Measurements from ENCODE around the gene JARID2.
A peak's percentile ranks its signal among the peaks of the same experiment; 100 is the strongest.

JARID2 gene

DNA sequence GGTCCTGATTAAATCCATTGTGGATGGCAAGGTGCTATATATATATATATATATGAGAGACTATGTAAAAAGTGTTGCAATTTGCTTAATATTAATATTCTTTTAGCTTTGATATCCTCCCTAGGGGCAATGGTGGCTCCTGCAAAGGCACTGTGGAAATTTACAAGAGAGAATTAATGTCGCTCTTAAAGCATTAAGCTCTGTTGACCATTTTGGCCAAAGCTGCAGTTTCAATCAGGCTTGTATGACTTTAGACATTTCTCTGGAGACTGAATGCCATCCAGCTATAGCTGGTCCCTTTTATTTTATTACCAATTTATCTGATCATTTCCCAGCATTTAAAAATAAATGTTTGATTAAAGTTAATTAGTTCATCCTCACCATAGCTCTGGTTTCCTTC, 155.3 kb downstream of the JARID2 start:
- Histone ChIP-seq H3K36me3 (ENCODE audit: insufficient read depth, low read length) (no peaks in the 10 kb centered on the region), H3K27me3 (ENCODE audit: insufficient read depth, low read length) (no peaks in the 10 kb centered on the region), H3K9me3 (ENCODE audit: low read length) (no peaks in the 10 kb centered on the region), H2AFZ (ENCODE audit: low read depth, low read length) (no peak overlapping the region), H3K4me1 (ENCODE audit: insufficient read depth, low read length) (peaks cover 65% of the 10 kb centered on the region), H3K4me3 (ENCODE audit: low read length) (peak overlapping the region; percentile 50)

DNA sequence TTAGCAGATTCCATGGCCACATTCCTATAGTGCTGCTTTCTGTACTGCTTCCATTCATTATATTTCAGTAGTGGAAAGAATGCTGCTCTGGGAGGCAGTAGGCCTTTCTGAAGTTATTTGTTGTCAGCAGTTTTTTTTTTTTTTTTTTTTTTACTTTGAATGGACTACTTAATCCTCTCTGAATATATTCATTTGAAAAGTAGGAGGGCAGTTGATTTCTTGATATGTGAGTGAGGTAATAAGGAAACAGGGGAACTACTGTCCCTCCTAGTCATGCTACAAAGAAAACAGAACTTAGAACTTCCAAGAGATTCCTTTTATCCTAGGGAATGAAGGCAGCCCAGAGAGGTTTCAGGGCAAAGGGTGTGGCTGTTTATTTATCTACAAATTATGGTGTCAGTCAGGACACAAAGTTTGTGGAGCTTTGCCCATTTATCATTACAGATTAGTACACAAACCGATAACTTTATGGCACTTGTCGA, 155.9 kb downstream of the JARID2 start:
- Histone ChIP-seq H2AFZ (ENCODE audit: low read depth, low read length) (no peak overlapping the region), H3K27me3 (ENCODE audit: insufficient read depth, low read length) (no peaks in the 10 kb centered on the region), H3K4me3 (ENCODE audit: low read length) (peak overlapping the region; percentile 50), H3K36me3 (ENCODE audit: insufficient read depth, low read length) (no peaks in the 10 kb centered on the region), H3K4me1 (ENCODE audit: insufficient read depth, low read length) (peaks cover 70% of the 10 kb centered on the region), H3K9me3 (ENCODE audit: low read length) (no peaks in the 10 kb centered on the region)

DNA sequence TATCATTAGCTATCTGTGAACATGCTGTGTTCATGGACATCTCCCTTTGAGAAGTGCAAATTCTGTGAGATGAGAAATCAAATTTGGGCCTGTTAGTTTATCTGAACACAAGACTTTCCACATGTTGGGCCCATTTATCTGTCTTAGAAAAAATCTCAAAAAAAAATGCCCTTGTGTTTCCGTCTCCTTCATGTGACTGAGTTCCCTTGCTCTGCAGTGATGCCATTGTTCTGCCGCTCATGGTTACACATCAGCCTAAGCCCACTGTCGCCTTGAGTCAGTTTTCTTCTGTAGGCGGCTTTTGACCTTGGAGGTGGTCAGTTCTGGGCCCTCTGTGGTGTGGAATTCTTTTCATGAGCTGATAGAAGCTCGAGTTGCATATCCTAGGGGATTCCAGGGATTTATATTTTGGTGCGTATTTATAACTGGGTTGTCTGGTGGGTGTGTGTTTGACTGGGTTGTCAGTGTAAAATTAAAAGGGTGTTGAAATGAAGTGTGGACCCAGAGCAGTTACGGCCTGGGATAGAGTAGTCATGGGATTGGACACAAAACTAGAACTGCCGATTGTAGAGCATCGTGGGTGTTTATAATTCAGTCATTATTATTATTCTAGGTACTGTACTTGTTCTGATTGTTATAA, 156.7 kb downstream of the JARID2 start:
- no peaks in the 10 kb centered on the region for H3K36me3 ChIP-seq (ENCODE audit: insufficient read depth, low read length)
- H3K27me3 ChIP-seq (ENCODE audit: insufficient read depth, low read length): no peaks in the 10 kb centered on the region
- H3K4me1 ChIP-seq (ENCODE audit: insufficient read depth, low read length): peaks cover 73% of the 10 kb centered on the region
- H3K4me3 ChIP-seq (ENCODE audit: low read length): peak overlapping the region; percentile 50
- no peaks in the 10 kb centered on the region for H3K9me3 ChIP-seq (ENCODE audit: low read length)
- H2AFZ ChIP-seq (ENCODE audit: low read depth, low read length): no peak overlapping the region

DNA sequence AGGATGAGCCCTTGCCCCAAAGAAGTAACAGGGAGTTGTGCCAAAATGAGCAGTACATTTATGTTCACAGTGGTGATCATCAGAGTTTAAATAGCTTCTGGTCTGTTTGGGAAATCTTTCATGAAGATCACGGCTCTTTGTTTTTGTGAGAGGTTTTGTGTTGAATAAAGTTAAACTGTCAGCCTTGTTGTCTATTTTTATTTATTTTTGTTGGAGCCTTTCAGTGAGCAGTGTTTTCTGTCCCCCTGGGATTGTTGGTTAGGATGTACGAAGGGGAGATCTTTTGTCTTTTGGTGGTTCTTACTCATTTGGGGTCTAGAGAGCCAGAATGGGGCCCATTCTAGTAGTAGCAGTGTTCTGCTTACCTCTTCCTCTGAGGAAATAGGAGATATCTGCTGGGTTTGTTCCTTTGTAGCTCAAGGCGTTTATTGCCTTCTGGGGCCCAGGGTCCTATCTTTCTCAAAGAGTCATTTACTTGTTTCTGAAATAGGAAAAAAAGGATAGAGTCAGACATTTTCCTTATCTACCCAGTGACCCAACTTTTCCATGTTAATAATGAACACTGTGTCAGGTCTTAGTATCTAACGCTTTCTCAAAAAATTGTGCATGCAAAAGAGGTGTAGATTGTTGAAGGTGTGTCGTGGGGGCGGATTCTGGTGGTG, 157.4 kb downstream of the JARID2 start:
- Histone ChIP-seq H3K4me3 (ENCODE audit: low read length) (peak overlapping the region; percentile 50), H3K9me3 (ENCODE audit: low read length) (no peaks in the 10 kb centered on the region), H3K4me1 (ENCODE audit: insufficient read depth, low read length) (peaks cover 73% of the 10 kb centered on the region), H2AFZ (ENCODE audit: low read depth, low read length) (no peak overlapping the region), H3K27me3 (ENCODE audit: insufficient read depth, low read length) (no peaks in the 10 kb centered on the region), H3K36me3 (ENCODE audit: insufficient read depth, low read length) (no peaks in the 10 kb centered on the region)

DNA sequence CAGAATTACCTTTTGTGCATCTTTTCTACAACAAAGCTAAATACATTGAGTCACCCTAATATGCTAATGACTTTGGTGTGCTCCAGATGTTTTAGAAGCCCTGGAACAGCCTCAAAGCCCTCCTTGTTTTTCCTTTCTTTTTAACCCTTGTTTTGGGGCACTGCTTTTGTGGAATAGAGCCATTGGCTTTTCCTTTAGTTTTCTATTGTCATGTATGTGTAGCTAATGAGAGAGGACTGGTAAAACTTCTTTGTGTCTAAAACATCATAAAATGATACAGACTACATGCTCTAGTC, 158.8 kb downstream of the JARID2 start:
- no peaks in the 10 kb centered on the region for H3K9me3 ChIP-seq (ENCODE audit: low read length)
- H2AFZ ChIP-seq (ENCODE audit: low read depth, low read length): no peak overlapping the region
- no peaks in the 10 kb centered on the region for H3K36me3 ChIP-seq (ENCODE audit: insufficient read depth, low read length)
- H3K4me3 ChIP-seq (ENCODE audit: low read length): no peak overlapping the region
- H3K27me3 ChIP-seq (ENCODE audit: insufficient read depth, low read length): no peaks in the 10 kb centered on the region
- peaks cover 72% of the 10 kb centered on the region for H3K4me1 ChIP-seq (ENCODE audit: insufficient read depth, low read length)

DNA sequence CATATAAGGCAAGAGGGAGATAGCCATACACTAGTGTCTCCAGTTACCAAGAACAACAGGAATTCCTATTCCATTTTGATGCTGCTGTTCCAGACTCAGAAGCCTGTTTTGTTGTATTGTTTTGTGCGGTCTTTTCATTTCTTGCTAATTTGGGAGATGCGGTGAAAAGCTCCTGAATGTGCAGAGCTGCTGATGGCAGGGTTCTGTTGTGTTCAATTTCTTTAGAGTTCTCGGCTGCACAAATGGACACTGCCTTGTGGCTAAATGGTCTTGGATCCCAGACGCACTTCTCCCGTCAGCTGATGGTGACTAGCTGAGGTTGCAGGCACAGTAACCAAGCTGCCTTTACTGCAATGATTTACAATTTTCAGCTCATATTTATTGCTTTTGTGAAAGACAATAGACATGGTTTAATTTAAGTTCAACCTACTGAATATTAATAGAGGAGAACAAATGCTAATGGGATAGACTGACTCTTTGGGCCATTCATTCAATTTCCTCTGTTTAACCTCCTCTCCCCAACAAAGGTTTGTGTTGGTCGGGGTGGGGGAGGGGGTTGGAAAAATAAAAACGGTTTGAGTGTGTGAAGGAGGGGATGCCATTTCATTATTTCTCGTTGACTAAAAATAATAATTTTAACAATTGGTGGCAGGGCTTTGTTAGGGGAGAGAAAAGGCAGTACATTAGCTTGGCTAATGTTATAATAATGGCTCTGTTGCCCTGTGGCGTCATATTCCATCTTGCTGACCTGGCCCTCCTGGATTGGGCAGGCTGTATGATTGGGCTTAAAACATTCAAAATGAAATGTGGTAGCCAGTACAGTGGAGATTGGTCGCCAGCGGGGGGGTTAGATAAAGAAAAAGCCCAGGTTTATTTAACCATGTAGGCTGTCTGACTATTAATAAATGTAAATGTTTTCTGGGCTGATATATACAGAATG, 159.5 kb downstream of the JARID2 start:
- Histone ChIP-seq H3K9me3 (ENCODE audit: low read length) (no peaks in the 10 kb centered on the region), H3K36me3 (ENCODE audit: insufficient read depth, low read length) (peaks cover 5% of the 10 kb centered on the region), H3K4me1 (ENCODE audit: insufficient read depth, low read length) (peaks cover 65% of the 10 kb centered on the region), H3K27me3 (ENCODE audit: insufficient read depth, low read length) (no peaks in the 10 kb centered on the region), H2AFZ (ENCODE audit: low read depth, low read length) (no peak overlapping the region), H3K4me3 (ENCODE audit: low read length) (peak overlapping the region; percentile 2)

DNA sequence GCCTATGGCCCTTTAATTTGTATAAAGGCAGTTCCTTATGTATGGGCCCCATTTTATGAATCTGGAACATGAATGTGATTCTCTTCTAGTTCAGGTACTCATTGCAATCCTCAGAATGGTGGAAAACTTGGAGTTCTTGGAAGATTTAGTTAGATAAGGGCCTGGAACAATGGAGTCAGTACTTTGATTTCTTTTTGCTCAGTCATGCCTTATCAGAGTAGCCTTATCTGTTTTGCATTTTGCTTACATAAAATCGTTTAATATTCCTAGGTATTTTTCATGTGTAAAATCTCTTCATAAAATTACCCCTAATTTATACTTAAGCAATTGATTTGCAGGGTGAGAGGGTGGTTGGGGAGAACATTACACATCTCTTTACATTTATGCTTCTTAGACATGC, 160.6 kb downstream of the JARID2 start:
- Histone ChIP-seq H3K27me3 (ENCODE audit: insufficient read depth, low read length) (no peaks in the 10 kb centered on the region), H3K4me1 (ENCODE audit: insufficient read depth, low read length) (peaks cover 55% of the 10 kb centered on the region), H3K9me3 (ENCODE audit: low read length) (no peaks in the 10 kb centered on the region), H3K4me3 (ENCODE audit: low read length) (no peak overlapping the region), H2AFZ (ENCODE audit: low read depth, low read length) (no peak overlapping the region), H3K36me3 (ENCODE audit: insufficient read depth, low read length) (peaks cover 11% of the 10 kb centered on the region)

DNA sequence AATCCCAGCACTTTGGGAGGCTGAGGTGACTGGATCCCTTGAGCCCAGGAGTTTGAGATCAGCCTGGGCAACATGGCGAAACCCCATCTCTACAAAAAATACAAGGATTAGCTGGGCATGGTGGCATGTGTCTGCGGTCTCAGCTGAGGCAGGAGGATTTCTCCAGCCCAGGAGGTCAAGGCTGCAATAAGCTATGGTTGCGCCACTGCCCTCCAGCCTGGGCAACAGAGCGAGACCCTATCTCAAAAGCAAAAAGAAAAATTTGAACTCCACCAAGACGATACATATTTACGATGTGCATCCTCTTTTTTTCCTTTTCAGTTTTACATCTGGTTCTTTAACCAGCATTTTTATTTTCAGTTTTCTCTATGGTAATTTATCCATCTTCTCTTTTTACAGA, 162.1 kb downstream of the JARID2 start:
- H3K27me3 ChIP-seq (ENCODE audit: insufficient read depth, low read length): no peaks in the 10 kb centered on the region

DNA sequence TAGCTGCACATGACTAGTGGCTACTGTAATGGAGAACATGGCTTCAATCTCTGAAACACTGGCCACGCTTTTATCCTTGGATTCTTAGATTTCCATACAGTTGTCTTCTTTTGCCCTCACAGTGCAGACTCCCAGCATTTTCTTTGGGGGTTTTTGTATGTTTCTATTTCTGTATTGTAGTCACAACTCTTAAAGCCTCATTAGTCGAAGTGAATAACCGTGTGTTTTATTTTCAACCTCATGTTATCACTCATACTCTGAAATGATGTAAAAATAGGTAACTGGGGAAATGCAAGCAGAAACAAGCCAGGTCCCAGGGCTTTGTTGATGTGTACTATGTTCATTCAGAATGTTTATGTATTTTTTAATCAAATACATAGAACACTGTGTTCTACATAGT, 162.9 kb downstream of the JARID2 start:
- Histone ChIP-seq H3K4me1 (ENCODE audit: insufficient read depth, low read length) (peaks cover 35% of the 10 kb centered on the region), H3K4me3 (ENCODE audit: low read length) (no peak overlapping the region), H3K36me3 (ENCODE audit: insufficient read depth, low read length) (peaks cover 22% of the 10 kb centered on the region), H3K27me3 (ENCODE audit: insufficient read depth, low read length) (no peaks in the 10 kb centered on the region), H3K9me3 (ENCODE audit: low read length) (peaks cover 2% of the 10 kb centered on the region), H2AFZ (ENCODE audit: low read depth, low read length) (no peak overlapping the region)

More for the DNA sequence above, 162.1 kb downstream of the JARID2 start:
- Histone ChIP-seq H3K4me3 (ENCODE audit: low read length) (no peak overlapping the region), H3K36me3 (ENCODE audit: insufficient read depth, low read length) (peaks cover 22% of the 10 kb centered on the region), H3K9me3 (ENCODE audit: low read length) (no peaks in the 10 kb centered on the region), H3K4me1 (ENCODE audit: insufficient read depth, low read length) (peaks cover 42% of the 10 kb centered on the region), H2AFZ (ENCODE audit: low read depth, low read length) (no peak overlapping the region)

DNA sequence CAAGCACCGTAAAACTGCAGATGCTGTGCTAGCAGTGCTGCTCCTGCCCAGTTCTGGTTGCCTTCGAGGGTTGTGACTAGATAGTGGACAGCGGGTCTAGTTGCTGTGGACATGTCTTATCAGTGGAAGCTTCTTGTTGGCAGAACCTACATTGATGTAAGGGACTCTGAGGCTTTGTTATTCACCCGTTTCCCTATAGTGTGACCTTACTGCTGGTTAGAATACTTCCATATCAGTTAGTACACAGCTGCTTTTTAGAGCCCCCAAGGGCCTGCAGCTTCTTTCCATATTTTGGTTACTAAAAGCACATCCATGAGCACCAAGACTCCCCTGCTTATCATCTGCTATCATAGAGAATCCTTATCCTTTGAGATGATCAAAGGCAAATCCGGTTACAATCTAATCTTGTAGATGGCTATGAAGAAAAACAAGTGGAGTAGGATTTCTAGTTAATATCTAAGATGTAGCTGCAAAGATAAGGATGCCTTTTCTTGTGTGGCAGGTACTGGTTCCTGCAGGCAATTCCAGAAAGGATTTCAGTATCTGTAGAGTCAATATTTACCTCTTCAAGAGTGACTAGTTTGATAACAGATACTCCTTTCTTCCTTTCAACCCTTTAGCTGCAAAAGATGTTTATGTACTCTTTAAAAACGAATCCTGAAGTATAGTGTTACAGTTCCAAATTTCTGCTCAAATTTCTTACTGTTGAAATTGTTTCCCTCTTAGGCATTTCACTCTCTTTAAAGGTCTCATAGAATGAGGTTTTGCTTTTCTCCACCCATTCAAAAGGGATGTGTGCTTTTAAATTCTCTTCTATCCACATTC, 163.6 kb downstream of the JARID2 start:
- Histone ChIP-seq H2AFZ (ENCODE audit: low read depth, low read length) (no peak overlapping the region), H3K36me3 (ENCODE audit: insufficient read depth, low read length) (peaks cover 22% of the 10 kb centered on the region), H3K4me3 (ENCODE audit: low read length) (no peak overlapping the region), H3K4me1 (ENCODE audit: insufficient read depth, low read length) (peaks cover 27% of the 10 kb centered on the region), H3K9me3 (ENCODE audit: low read length) (peaks cover 2% of the 10 kb centered on the region), H3K27me3 (ENCODE audit: insufficient read depth, low read length) (no peaks in the 10 kb centered on the region)

DNA sequence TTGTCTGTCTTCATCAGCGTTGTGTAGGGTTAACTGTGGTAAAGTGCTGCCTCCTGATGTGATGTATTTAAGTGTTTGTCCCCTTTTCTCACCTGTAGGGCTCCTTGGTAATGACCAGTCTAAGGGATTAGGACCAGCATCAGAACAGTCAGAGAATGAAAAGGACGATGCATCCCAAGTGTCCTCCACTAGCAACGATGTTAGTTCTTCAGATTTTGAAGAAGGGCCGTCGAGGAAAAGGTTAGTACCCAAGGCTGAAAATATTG, 164.2 kb downstream of the JARID2 start:
- Histone ChIP-seq H3K27me3 (ENCODE audit: insufficient read depth, low read length) (no peaks in the 10 kb centered on the region), H3K4me1 (ENCODE audit: insufficient read depth, low read length) (peaks cover 22% of the 10 kb centered on the region), H2AFZ (ENCODE audit: low read depth, low read length) (no peak overlapping the region), H3K9me3 (ENCODE audit: low read length) (peaks cover 2% of the 10 kb centered on the region), H3K4me3 (ENCODE audit: low read length) (no peak overlapping the region), H3K36me3 (ENCODE audit: insufficient read depth, low read length) (peaks cover 22% of the 10 kb centered on the region)

DNA sequence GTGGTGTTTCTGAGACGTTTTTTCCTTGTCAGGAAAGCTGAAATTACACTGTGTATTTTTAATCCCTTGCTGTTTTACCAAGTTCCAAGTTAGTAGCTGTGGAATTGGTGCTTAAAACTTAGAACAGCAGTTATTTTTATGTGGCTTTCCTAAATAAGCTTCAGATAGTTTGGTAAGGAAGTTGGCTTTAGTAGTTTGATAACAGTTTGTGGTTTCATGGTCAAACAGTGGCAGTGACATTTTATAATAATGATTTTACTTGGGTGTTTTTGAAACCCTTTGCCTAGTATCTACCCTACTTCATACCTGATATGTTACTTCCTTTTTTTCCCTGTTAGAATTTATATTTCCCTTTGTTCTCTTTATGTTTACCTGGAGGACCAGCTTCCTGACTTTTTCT, 164.9 kb downstream of the JARID2 start:
- H2AFZ ChIP-seq (ENCODE audit: low read depth, low read length): no peak overlapping the region
- no peaks in the 10 kb centered on the region for H3K27me3 ChIP-seq (ENCODE audit: insufficient read depth, low read length)
- peaks cover 15% of the 10 kb centered on the region for H3K4me1 ChIP-seq (ENCODE audit: insufficient read depth, low read length)
- H3K9me3 ChIP-seq (ENCODE audit: low read length): peaks cover 2% of the 10 kb centered on the region
- H3K4me3 ChIP-seq (ENCODE audit: low read length): no peak overlapping the region
- H3K36me3 ChIP-seq (ENCODE audit: insufficient read depth, low read length): peaks cover 22% of the 10 kb centered on the region

DNA sequence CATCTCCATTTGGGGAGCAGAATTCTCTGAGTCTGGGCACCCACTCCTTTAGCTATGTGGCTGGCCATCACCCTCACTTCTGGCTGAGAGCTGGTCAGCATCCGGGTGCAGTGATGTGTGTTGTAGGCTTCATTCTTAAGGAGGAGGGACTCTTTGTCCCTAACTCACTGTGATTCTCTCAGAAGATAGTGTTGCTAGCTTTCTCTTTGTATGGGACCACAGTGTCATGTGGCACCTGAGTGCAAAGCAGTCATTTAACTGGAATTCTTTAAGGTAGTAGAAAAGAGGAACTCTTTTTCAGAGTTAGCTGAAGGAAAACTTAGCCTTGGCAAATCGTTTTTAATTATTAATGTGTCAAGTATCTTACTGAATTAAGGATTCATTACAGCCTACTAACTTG, 165.9 kb downstream of the JARID2 start:
- H3K4me1 ChIP-seq (ENCODE audit: insufficient read depth, low read length): peaks cover 7% of the 10 kb centered on the region
- peaks cover 22% of the 10 kb centered on the region for H3K36me3 ChIP-seq (ENCODE audit: insufficient read depth, low read length)
- H2AFZ ChIP-seq (ENCODE audit: low read depth, low read length): no peak overlapping the region
- H3K4me3 ChIP-seq (ENCODE audit: low read length): no peak overlapping the region
- H3K27me3 ChIP-seq (ENCODE audit: insufficient read depth, low read length): no peaks in the 10 kb centered on the region
- H3K9me3 ChIP-seq (ENCODE audit: low read length): peaks cover 2% of the 10 kb centered on the region

Data from neuron (in vitro differentiated cells).